Uterus (tissue), 2 donors: Measurements from ENCODE around the gene CCDC149.

Experiments used
- CTCF ChIP-seq, 4 experiments: fragments of 200-600 bp in 2 of 4; fragments of 450-650 bp in 2 of 4; sonication (generic) in 2 of 4; IDR thresholded peaks; one replicate each; pipeline ENCODE4 v1.5.1; 2016 to 2019; ENCODE audit warnings: antibody characterized with exemption in 4 of 4, mild to moderate bottlenecking in 2 of 4, moderate library complexity in 1 of 4
- POLR2A ChIP-seq, 2 donors: fragments of 450-650 bp; IDR thresholded peaks; one replicate each; pipeline ENCODE4 v1.6.1; 2016; ENCODE audit warnings: antibody characterized with exemption in 2 of 2, mild to moderate bottlenecking in 1 of 2, moderate library complexity in 1 of 2

GRCh38 chr4:24914460-24914859 lies 1.6 kb upstream of the CCDC149 start:
- TF ChIP-seq CTCF (IDR thresholded peaks at IDR 0.05), result no peak
- TF ChIP-seq POLR2A (IDR thresholded peaks at IDR 0.05), result no peak
